NCI-H1048 (cell line): ENCODE results near the gene CD83.
A peak's percentile ranks its signal among the peaks of the same experiment; 100 is the strongest.
"Not testable (repeated sequence)": the region's sequence is repeated elsewhere in the genome, so short reads cannot be mapped to it uniquely, and the experiment has no call there.

ENCODE experiments used
- DNase-seq: peaks from one replicate; lab custom pipeline; 2025; lab: John Stamatoyannopoulos, UW

CD83 gene, protein sequence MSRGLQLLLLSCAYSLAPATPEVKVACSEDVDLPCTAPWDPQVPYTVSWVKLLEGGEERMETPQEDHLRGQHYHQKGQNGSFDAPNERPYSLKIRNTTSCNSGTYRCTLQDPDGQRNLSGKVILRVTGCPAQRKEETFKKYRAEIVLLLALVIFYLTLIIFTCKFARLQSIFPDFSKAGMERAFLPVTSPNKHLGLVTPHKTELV

DNA sequence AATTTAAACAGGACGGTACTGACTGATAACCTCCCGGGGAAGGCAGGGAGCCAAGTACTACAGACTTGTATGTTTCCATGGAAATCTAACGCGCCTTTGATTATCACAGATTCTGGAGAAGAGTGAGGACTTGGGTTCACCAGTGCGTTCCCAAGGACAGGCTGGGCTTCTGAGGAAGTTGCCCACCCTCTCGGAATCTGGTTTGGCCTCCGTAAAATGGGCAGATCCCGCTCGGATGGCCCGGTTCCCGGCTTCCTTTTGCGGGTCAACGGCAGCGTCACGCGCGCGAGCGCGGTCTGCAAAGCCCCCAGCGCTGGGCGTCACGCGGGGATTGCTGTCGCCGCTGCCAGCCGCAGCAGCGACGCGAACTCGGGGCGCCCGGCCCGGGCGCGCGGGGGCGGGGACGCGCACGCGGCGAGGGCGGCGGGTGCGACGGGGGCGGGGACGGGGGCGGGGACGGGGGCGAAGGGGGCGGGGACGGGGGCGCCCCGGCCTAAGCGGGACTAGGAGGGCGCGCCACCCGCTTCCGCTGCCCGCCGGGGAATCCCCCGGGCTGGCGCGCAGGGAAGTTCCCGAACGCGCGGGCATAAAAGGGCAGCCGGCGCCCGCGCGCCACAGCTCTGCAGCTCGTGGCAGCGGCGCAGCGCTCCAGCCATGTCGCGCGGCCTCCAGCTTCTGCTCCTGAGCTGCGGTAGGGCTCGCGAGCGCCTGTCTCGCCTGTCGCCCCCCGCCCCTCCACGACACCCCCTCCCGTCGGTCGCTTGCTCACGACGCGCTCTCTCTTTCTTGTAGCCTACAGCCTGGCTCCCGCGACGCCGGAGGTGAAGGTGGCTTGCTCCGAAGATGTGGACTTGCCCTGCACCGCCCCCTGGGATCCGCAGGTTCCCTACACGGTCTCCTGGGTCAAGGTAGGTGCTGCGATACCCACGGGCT is at the start of gene CD83:
CD83 (plus strand) TSS at position 615 of the 933 bp plus-strand sequence; CDS start at position 655, 40 bp downstream.
- DNase-seq = peak; percentile 34

DNA sequence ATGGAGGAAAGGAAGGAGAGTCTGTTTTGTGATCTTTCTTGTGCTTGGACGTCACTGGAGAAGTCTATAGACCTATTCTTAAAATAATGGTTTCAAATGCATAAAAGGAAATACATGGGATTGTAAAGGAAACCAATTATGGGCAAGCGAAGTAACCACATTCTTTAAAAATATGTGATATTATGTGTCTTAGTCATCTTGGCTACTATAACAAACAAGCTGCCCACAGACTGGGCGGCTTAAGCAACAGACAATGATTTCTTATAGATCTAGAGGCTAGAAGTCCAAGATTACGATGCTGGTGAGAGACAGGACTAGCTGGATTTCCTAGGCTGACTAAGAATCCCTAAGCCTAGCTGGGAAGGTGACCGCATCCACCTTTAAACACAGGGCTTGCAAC is 49.4 kb upstream of the CD83 start:
- no peak for DNase-seq

DNA sequence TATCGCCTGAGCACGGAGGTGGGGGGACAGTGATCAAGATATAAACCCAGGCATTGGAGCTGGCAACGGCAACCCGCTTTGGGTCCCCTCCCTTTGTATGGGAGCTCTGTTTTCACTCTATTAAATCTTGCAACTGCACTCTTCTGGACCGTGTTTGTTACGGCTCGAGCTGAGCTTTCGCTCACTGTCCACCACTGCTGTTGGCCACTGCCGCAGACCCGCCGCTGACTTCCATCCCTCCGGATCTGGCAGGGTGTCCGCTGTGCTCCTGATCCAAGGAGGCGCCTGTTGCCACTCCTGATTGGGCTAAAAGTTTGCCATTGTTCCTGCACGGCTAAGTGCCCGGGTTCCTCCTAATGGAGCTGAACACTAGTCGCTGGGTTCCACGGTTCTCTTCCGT is 48.9 kb upstream of the CD83 start:
- DNase-seq = no peak

DNA sequence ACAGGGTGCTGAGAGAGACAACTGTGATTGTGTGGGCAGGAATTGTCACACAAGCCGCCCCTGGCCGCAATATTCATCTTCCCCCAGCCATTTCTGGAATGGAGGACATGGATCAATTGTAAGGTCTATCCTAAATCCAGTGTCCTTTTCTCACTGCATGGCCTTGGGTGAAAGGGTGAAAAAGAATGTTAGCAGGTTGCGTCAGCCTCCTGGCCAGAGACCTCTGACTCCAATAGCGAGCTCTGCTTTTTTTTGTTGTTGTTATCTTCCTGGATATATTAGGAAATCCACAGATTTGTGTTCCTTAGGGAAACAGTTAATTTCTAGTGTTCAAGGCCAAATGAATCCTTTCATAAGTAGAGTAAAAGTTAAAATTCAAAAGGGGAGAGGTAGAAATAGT is 47.1 kb upstream of the CD83 start:
- DNase-seq = no peak

DNA sequence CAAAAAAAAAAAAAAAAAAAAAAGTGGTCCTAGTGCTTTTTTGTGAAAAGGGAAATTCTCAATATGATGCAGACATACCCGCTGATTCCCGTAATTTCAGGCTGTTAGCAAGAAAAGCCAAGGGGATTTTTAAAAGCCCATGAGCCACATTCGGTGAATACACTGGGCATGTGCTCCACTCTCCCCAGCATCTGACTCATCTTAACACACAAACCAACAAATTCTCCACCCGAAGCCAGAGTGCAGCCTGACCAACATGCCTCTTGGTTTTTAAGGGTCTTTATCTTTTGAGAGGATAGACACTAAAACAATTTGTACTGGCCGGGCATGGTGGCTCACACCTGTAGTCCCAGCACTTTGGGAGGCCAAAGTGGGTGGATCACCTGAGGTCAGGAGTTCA is 45.5 kb upstream of the CD83 start:
- no peak for DNase-seq

DNA sequence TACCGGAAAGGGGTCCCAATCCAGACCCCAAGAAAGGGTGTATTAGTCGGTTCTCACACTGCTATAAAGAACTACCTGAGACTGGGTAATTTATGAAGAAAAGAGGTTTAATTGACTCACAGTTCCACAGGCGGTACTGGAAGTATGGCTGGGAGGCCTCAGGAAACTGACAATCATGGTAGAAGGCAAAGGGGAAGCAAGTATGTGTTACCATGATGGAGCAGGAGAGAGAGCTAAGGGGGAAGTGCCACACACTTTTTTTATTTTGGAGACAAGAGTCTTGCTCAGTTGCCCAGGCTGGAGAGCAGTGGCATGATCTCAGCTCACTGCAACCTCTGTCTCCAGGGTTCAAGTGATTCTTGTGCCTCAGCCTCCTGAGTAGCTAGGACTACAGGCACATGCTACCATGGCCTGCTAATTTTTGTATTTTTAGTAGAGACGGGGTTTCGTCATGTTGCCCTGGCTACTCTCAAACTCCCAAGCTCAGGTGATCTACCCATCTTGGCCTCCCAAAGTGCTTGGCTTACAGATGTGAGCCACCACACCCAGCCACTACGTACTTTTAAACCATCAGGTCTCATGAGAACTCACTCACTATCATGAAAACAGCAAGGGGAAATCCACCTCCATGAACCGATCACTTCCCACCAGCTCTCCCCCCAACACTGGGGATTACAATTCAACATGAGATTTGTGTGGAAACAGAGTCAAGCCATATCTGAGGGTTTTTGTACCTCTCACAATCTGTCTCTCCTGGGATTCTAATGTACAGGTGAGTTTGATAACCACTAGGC is 43.8 kb upstream of the CD83 start:
- not testable (repeated sequence) for DNase-seq

DNA sequence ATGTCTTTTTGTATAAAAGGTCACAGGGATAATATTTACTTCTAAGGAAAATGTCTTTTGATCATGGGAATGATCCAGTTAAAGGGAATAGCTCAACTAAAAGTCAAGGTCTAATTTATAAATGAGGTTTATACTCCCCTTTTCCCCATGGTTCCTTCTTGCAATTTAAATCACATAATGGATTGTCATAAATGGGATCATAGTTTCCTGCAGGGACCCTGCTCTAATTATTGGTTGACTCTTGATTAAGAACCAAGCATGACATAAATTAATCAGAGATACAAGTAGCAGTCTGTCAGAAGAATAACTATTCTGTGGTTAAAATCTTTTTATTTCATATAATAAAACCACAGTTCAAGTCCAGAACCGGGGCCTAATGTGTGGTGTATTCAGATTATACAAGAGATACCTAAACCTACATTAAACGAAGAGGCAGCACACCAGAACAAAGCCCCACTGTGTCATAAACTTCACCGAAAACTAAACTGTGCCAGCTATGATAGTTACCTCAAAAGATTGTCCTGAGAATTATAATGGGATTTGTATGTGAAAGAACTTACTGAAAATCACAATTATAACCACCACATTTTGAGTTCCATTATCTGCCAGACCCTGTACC is 43.0 kb upstream of the CD83 start:
- no peak for DNase-seq

DNA sequence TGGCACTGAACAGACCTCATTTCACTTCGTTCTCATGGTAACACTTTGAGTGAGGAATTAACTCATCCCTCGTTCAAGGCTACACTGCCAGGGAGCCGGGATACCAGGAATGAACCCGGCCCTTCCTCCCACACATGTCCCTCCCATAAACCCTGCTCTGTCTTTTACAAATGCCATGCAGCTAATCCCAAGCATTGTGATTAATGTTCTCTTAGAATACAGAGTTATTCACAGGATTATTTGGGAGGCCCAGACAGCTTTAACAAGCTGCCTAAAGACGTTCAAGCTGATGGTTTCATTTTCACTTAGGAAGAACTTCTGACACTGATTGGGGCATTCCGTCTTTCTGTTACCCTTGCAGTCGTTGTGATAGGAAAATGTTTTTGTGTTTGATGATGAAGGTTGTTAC is 42.5 kb upstream of the CD83 start:
- no peak for DNase-seq

DNA sequence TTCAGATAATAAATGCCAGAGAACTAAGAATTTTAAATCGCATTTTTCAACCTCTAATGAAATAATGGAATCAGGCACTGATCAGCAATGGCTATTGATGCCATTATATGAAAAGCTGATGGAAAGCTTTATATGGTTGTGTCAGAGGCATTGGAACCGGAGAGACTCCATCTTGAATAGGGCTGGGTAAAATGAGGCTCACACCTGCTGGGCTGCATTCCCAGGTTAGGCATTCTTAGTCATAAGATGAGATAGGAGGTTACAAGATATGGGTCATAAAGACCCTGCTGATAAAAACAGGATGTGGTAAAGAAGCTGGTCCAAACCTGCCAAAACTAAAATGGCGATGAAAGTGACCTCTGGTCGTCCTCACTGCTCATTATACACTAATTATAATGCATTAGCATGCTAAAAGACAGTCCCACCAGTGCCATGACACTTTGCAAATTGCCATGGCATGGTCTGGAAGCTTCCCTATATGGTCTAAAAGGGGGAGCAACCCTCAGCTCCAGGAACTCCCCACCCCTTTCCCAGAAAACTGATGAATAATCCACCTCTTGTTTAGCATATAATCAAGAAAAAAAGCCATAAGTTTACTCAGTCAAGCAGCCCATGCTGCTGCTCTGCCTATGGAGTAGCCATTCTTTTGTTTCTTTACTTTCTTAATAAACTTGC is 40.2 kb upstream of the CD83 start:
- DNase-seq = no peak

DNA sequence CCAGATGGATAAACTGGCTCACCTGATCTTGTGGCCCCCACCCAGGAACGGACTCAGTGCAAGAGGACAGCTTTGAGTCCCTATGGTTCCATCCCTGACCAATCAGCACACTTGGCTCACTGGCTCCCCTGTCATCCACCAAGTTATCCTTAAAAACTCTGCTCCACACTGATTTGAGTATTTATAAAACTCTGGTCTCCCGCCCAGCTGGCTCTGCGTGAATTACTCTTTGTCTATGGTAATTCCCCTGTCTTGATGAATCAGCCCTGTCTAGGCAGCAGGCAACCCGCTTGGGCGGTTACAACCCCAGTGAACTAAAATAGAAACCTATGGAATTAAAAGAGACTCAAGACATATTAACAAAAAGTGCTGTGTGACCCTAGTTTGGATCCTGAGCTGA is 38.1 kb upstream of the CD83 start:
- DNase-seq = no peak

DNA sequence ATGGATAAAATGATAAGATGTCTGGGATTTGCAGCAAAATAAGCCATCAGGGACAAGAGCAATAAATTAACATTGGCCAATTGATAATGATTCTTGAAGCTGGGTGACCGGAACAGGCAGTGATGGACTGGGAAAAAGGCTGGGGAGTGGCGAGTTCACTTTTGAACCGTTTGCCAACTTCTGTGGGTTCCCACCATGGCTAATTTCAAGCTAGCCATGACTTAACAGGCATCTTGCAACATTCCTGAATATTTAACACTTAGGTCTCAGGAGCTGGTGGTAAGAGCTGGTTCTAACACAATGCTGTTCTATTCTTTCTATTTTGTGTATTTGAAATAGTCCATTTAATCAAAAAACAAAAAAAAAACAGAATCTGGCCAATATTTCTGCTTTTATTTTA is 37.6 kb upstream of the CD83 start:
- DNase-seq = no peak

DNA sequence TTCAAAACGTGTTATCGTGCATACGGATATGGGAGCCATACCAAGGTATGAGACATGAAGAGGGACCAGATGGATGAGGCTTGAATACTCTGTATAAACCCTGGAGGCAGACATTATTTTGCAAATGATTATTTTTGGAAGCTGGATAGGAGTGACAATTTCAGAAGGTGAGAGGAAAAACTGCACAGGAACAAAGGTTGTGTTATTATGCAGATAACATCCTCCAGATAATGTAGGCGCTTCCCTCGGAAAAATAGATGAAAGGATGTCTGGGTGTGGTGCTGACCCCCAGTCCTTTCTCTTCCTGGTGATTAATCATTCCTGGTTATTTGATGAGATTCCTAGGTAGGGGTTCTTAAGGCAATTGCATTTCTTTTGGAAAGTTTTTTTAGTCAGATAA is 36.4 kb upstream of the CD83 start:
- DNase-seq = no peak

DNA sequence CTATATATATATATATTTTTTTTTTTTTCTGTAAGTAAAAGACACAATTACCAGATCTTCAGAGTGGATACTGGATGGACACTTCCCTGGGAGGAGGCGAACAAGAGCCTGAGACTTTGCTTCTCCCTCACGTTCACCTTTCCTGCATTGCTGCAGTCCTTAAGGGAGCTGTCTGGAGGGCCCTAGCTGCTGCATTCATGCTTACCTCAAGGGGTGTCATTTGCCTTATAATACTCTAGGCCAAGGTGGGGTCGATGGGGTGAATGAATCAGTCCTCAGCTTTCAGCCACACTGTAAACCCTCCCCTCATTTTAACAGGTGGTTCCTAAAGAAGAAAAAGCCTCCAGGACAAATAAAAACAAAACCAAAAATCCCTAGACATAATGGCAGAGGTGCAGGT is 34.8 kb upstream of the CD83 start:
- DNase-seq = no peak

DNA sequence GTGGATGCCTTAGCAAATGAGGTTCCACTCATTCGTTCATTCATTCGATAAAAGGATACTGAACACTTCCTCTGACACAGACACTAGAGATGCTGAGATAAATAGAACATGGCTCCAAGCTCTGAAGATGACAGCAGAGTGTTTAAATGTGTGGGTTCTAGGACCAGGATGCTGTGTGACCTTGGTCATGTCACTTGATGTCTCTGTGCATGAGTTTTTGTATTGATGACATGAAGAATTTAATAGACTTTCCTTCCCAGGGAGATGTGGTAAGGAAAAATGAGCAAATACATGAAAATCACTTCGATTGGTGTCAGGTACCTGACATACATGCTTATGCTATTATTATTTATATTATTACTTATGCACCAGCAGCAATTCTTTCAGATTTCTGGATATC is 34.3 kb upstream of the CD83 start:
- no peak for DNase-seq

DNA sequence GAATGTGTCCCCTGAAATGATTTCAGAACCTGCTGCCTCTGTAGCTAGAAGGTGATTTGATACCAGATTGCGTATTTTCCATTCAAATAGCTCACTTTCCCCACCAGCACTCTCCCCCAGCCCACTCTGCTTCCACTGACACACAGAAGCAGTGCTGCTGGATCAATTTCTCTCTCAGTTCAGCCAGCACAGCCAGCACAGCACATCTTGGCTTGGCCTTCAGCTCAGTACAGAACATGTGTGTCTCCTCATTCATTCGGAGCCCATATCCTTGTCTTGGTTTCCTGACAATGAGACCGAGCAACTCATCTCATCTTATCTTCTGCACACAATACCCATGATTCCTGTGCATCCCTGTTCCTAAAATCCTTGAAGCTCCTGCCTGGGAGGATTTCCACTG is 33.8 kb upstream of the CD83 start:
- DNase-seq = no peak

DNA sequence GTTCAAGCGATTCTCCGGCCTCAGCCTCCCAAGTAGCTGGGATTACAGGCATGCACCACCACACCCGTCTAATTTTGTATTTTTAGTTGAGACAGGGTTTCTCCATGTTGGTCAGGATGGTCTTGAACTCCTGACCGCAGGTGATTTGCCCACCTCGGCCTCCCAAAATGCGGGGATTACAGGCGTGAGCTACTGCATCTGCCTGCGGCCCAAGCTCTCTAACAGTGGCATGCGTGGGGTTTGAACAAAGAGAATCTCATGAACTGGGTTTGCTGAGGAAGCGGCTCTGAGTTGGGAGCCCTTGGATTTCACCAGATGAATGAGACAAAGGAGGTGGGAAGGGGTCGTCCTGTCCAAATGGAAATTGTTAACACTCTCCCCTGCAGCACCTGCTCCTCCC is 33.2 kb upstream of the CD83 start:
- no peak for DNase-seq

DNA sequence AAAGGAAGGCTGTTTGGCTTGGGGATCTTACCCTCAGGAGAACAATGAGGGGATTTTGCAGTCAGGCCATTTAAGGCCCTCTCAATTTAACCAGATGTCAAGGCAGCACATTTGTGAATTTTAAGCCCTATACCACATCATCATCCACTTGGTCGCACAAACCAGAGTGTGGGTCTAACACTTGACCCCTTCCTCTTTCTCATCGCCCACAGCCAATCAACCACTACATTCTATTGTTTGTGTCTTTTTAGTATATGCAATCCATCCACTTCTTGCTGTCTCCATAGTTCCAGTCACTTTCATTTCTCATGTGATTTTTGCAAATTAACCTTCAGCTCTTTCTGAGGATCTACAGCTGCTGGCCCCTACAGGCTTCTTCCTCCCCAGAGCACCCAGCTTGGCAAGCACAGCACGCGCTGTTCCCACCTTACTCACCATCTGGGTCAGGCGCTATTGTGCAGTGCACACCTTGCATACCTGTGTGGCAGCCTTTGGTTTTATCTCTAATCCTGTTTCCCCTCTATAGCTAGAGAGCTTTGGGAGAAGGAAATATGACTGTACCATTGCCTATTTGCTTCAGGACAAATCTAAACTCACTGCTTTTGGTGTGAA is 32.3 kb upstream of the CD83 start:
- DNase-seq = no peak

DNA sequence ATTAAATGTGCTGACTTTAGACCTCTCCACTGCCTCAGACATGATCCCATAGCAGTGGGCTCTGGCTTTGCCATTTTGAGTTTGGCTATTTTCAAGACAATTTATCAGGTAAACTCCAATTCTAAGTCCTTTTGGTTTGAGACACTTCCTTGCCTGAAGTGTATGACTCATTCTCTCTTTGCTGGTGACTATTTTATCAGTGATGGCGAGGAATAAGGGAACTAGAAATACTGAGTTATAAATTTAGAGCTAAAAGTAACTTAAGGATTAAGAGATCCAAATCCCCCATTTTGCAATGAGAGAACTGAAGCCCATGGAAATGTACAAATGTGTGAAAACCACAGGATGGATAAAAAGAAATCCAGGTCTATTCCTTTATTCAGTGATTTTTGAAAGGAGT is 30.9 kb upstream of the CD83 start:
- DNase-seq = no peak

DNA sequence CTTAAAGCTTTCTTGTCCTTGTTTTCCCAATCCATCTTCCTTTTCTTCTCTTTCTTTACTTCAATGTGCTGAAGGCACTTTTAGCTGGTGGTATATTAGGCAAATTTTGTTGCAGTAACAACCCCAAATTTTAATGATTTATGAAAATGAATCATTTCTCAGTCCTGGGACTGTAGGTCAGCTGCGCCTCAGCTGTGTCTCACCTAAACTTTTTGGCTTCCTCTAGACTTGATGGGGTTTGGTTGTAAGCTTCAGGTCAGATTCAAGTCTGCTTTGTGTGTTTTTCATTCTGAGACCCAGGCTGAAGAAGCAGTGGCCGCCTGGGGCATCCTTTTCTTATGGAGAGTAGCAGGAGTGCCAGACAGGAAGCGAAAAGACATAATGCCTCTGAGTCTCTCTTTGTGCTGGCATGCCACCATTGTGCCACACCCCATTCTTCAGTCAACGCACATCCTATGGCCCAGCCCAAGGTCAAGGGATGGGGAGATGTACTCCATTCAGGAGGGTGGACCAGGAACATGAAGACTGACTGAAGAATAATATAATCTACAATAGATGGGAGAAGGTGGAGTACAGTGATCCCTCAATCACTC is 28.9 kb upstream of the CD83 start:
- no peak for DNase-seq

DNA sequence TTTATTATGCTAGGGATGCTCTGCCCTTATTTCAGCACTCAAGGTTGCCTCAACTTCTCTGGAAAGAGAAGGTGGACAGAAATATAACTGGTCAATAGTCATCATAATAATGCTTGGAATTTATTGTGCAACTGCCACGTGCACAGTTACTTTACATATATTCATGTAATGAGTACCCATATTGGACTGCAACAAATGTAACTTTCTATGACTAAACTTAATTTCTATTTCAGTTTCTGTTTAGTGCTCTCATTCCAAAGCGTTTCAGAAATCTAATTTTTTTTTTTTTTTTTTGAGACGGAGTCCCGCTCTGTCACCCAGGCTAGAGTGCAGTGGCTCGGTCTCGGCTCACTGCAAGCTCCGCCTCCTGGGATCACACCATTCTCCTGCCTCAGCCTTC is 28.3 kb upstream of the CD83 start:
- no peak for DNase-seq
